GM19372 (cell line): Measurements from ENCODE around the gene COLEC12.

Experiments used
- ATAC-seq: cut with Tn5 transposase; IDR thresholded peaks from one replicate; pipeline ENCODE4 v1.9.1; 2021; ENCODE audit warnings: mild to moderate bottlenecking, low read depth, moderate library complexity; ENCODE audit not compliant: unreplicated experiment

Gene COLEC12

GRCh38 chr18:364256-364826 lies 136.2 kb downstream of the COLEC12 start:
- no peak for ATAC-seq

GRCh38 chr18:363301-364085 lies 137.0 kb downstream of the COLEC12 start:
- no peak for ATAC-seq

- ATAC-seq, result no peak
Measured at GRCh38 chr18:362311-363290, 137.9 kb downstream of the COLEC12 start.

- ATAC-seq, result no peak
Measured at GRCh38 chr18:361941-362310, 138.6 kb downstream of the COLEC12 start.

- ATAC-seq, result no peak
Measured at GRCh38 chr18:361100-361732, 139.3 kb downstream of the COLEC12 start.

- no peak for ATAC-seq
Measured at GRCh38 chr18:360676-361075, 139.8 kb downstream of the COLEC12 start.

GRCh38 chr18:356778-357177 lies 143.7 kb downstream of the COLEC12 start:
- no peak for ATAC-seq

- ATAC-seq, result no peak
Measured at GRCh38 chr18:355678-356077, 144.8 kb downstream of the COLEC12 start.

GRCh38 chr18:354471-354870 lies 146.0 kb downstream of the COLEC12 start:
- no peak for ATAC-seq

GRCh38 chr18:354003-354402 lies 146.5 kb downstream of the COLEC12 start:
- ATAC-seq, result no peak

GRCh38 chr18:352438-352837 lies 148.1 kb downstream of the COLEC12 start:
- ATAC-seq, result no peak

GRCh38 chr18:350953-351572 lies 149.4 kb downstream of the COLEC12 start:
- no peak for ATAC-seq

GRCh38 chr18:346600-346999 lies 153.9 kb downstream of the COLEC12 start:
- ATAC-seq, result no peak

GRCh38 chr18:341102-341501 lies 159.4 kb downstream of the COLEC12 start:
- no peak for ATAC-seq

GRCh38 chr18:340044-340443 lies 160.5 kb downstream of the COLEC12 start:
- ATAC-seq, result no peak

GRCh38 chr18:339200-339599 lies 161.3 kb downstream of the COLEC12 start:
- ATAC-seq, result no peak

GRCh38 chr18:336713-337112 lies 163.8 kb downstream of the COLEC12 start:
- ATAC-seq, result no peak

GRCh38 chr18:335733-336132 lies 164.8 kb downstream of the COLEC12 start:
- ATAC-seq, result no peak

- ATAC-seq, result no peak
Measured at GRCh38 chr18:334575-335132, 165.8 kb downstream of the COLEC12 start.
